Measurements from ENCODE around the gene FGF3.
"Not testable (repeated sequence)": the region's sequence is repeated elsewhere in the genome, so short reads cannot be mapped to it uniquely, and the experiment has no call there.

FGF3 gene

DNA sequence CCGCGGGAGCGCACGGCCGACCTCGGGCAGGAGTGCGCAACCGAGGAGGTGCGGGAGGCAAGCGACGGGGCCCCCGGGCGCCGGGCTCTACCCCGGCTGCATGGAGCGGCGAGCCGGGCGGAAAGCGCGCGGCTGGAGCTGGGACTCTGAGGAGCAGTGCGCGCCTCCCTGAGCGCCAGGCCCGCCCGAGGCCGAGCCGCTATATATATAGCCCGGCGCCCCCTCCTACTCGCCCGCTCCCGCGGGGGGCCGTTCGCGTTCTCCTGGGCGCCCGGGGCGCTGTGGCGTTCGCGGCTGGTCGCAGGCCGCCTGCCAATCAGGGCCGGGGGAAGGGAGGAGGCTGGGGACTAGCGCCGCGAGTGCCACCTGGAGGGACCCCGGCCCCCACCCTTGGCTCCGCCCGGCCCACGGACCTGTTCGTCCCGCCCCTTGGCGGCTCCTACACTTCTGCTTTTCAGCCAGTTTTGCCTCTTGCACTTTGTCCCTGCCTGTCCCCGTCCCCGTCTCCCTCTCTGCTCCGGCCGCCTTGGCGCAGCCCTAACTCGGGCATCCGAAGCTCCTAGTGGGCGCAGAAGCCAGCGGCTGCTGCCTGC is 44.0 kb downstream of the FGF3 start, which contains the start of gene FGF4:
Gene FGF4, minus strand, starts transcription at position 179 of the 593 bp plus-strand sequence. CDS start 257 bp downstream, outside the sequence.
- no peaks in the 10 kb centered on the region for H3K9me3 ChIP-seq (ENCODE audit: low read length)
- H2AFZ ChIP-seq (ENCODE audit: low read depth, low read length): no peak within 1 kb of the TSS
- peaks cover 72% of the 10 kb centered on the region for H3K27me3 ChIP-seq (ENCODE audit: insufficient read depth, low read length)
- no peaks in the 10 kb centered on the region for H3K36me3 ChIP-seq (ENCODE audit: insufficient read depth, low read length)
- H3K4me3 ChIP-seq (ENCODE audit: low read length): no peak within 1 kb of the TSS
- H3K4me1 ChIP-seq (ENCODE audit: insufficient read depth, low read length): no peaks in the 10 kb centered on the region

DNA sequence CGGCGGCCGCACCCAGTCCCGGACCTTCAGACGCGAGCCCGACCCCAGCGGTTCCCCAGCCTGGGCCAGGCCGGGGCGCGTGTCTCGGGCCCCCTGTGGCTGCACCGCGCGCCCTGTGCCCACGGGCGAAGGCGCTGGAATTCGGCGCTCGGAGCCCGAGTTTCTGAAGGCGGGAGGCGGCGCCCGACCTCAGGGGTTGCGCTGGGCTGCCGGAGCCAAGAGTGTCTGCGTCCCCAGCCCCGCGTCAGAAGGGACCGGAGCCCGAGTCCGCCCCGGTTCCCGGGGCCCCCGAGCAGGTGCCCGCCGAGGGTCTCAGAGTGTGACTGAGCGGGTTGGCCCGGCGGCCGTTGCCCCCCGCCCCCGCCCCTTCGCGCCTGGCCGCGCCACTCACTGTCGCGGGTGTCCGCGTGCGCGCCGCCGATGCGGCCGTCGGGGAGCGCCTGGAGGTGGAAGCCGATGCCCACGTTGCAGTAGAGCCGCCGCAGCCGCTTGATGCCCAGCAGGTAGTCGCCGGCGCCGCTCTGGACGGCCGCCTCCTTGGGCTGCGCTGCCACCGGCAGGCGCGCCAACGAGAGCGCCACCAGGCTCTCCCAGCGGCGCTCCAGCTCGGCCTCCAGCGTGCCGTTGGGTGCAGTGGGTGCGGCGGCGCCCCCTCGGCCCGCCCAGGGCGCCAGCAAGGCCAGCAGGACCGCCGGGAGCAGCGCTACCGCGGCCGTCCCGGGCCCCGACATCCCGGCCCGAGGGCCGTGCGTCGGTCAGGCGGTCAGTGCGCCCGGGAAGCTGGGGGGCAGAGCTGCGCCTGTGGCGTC is 44.7 kb downstream of the FGF3 start:
- Histone ChIP-seq H2AFZ (ENCODE audit: low read depth, low read length) (no peak overlapping the region), H3K36me3 (ENCODE audit: insufficient read depth, low read length) (no peaks in the 10 kb centered on the region), H3K4me3 (ENCODE audit: low read length) (no peak overlapping the region), H3K9me3 (ENCODE audit: low read length) (no peaks in the 10 kb centered on the region), H3K27me3 (ENCODE audit: insufficient read depth, low read length) (peaks cover 72% of the 10 kb centered on the region), H3K4me1 (ENCODE audit: insufficient read depth, low read length) (no peaks in the 10 kb centered on the region)

DNA sequence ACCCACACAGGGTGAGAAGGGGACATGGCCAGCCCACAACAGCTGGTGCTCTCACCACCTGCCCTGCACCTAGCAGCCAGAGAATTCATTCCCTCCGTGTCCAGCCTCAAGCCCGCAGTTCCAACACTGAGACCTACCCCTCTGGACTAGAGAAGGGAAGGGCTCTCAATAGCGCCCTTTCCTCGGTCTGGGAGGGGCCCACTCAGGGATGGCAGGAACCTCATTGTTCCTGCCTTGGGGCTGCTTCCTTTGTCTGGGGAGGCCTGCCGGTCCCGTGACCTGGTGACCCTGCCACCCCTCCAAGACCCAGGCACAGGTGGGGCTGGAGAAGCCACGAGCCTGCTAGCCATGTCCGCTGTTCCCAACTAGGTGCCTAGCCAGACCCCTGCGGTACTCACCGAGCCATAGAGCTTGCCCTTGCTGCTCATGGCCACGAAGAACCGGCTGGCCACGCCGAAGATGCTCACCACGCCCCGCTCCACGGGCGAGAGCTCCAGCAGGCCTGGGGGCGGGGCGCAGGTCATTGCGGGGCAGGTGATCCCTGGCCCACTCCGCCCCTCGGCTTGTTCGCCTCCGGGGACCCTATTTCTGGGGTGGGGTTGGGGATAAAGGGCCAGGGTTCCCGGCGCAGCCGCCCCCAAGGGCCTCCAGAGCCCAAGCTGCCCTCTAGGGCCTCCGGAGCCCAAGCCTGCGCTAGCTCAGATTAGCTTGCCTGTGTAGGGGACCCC is 45.4 kb downstream of the FGF3 start:
- Histone ChIP-seq H3K4me1 (ENCODE audit: insufficient read depth, low read length) (no peaks in the 10 kb centered on the region), H3K27me3 (ENCODE audit: insufficient read depth, low read length) (peaks cover 72% of the 10 kb centered on the region), H3K4me3 (ENCODE audit: low read length) (no peak overlapping the region), H3K36me3 (ENCODE audit: insufficient read depth, low read length) (no peaks in the 10 kb centered on the region), H2AFZ (ENCODE audit: low read depth, low read length) (no peak overlapping the region), H3K9me3 (ENCODE audit: low read length) (peaks cover 3% of the 10 kb centered on the region)

DNA sequence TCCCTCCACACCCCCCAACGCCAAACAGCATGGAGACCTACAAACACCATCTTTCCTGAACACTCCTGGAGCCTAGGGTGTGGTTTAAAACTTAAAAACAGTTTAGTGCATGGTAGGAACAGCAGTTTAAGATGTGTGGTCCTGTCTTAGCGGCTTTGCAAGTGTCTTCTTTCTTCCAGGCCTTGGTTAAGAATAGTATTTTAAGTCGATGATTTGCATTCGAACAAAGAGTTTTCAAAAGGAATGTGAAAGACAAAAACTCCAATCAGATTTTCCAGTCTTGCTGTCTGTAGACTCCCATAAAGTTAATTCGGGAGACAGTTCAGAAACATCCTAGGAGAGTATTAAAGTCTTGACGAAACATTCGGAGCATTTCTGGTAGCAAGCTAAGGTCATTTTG is 47.8 kb downstream of the FGF3 start:
- Histone ChIP-seq H3K36me3 (ENCODE audit: insufficient read depth, low read length) (no peaks in the 10 kb centered on the region), H3K4me1 (ENCODE audit: insufficient read depth, low read length) (no peaks in the 10 kb centered on the region), H3K27me3 (ENCODE audit: insufficient read depth, low read length) (peaks cover 62% of the 10 kb centered on the region)

DNA sequence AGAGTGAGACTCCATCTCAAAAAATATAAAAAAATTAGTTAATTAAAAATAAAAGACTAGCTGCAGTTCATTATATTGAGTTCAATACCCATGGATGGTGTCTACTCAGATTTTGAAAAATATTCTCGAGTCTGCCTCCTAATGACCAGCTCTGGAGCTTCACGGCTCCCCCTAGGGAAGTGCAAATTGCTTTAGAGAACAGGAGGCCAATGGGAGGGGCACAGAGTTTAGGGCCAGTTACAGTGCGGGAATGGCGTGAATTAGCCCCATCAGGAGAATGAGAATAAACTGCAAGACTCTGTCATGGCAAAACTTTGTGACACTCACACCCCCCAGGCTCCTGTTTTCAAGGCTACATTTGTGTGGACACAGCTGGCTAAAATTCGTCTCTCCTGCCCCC is 48.7 kb downstream of the FGF3 start:
- Histone ChIP-seq H3K27me3 (ENCODE audit: insufficient read depth, low read length) (peaks cover 53% of the 10 kb centered on the region), H3K4me3 (ENCODE audit: low read length) (no peak overlapping the region), H3K36me3 (ENCODE audit: insufficient read depth, low read length) (no peaks in the 10 kb centered on the region), H2AFZ (ENCODE audit: low read depth, low read length) (no peak overlapping the region), H3K4me1 (ENCODE audit: insufficient read depth, low read length) (no peaks in the 10 kb centered on the region), H3K9me3 (ENCODE audit: low read length) (peaks cover 3% of the 10 kb centered on the region)

More for the DNA sequence above, 47.8 kb downstream of the FGF3 start:
- no peak overlapping the region for H3K4me3 ChIP-seq (ENCODE audit: low read length)
- H3K9me3 ChIP-seq (ENCODE audit: low read length): peaks cover 3% of the 10 kb centered on the region
- H2AFZ ChIP-seq (ENCODE audit: low read depth, low read length): no peak overlapping the region

DNA sequence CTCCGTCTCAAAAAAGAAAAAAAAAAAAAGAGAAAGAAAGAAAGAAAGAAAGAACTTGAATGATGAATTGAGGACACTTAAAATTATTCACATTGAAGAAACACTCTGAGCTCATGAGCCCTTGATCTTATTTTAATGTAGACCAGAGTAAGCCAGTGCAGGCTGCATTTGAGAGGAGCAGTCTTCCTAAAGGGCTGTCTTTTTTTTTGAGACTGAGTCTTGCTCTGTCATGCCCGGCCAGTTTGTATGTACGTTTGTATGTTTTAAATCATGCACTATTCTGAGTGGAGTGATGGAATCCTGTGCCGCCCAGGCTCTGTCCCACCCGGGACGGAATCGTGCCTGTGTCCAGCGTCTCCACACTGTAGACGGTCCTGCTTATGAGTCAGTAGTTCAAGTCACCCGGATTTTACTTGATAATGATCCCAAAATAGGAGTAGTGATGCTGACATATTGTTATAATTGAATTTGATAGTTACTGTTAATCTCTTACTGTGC is 53.7 kb downstream of the FGF3 start:
- no peak overlapping the region for H3K4me3 ChIP-seq (ENCODE audit: low read length)
- H3K27me3 ChIP-seq (ENCODE audit: insufficient read depth, low read length): peaks cover 13% of the 10 kb centered on the region
- H2AFZ ChIP-seq (ENCODE audit: low read depth, low read length): no peak overlapping the region
- H3K36me3 ChIP-seq (ENCODE audit: insufficient read depth, low read length): no peaks in the 10 kb centered on the region
- H3K4me1 ChIP-seq (ENCODE audit: insufficient read depth, low read length): no peaks in the 10 kb centered on the region
- H3K9me3 ChIP-seq (ENCODE audit: low read length): peaks cover 3% of the 10 kb centered on the region

DNA sequence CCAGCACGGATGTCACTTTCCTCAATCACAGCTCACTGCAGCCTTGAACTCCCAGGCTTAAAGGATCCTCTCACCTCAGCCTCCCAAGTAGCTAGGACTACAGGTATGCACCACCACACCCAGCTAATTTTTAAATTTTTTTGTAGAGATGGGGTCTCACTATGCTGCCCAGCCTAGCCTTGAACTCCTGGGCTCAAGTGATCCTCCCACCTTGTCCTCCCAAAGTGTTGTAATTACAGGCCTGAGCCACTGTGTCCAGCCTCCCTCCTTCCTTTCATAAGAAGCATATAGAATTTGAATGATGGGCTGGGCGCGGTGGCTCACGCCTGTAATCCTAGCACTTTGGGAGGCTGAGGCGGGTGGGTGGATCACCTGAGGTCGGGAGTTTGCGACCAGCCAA is 54.3 kb downstream of the FGF3 start:
- H3K27me3 ChIP-seq (ENCODE audit: insufficient read depth, low read length): peaks cover 14% of the 10 kb centered on the region
- not testable (repeated sequence) for H2AFZ ChIP-seq (ENCODE audit: low read depth, low read length); H3K36me3 ChIP-seq (ENCODE audit: insufficient read depth, low read length); H3K4me1 ChIP-seq (ENCODE audit: insufficient read depth, low read length); H3K4me3 ChIP-seq (ENCODE audit: low read length); H3K9me3 ChIP-seq (ENCODE audit: low read length)

DNA sequence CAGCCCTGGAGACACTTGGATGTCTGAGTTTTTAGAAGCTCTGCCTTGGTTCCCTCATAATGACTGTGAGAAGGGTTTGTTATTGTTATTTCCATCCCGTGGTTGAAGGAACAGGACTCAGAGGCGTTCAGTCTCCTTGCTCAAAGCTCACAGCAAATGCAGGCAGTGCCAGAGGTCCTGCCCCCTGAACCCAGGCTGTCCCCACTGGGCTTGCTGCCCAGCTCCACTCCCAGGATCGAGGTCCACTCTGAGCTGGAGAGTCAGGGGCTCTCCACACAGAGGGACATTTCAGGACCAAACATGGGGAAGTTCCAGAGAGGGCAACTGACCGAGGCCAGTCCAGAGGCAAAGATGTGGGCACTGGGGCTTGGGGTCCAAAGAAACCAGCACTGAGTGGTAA is 58.9 kb downstream of the FGF3 start:
- peaks cover 3% of the 10 kb centered on the region for H3K9me3 ChIP-seq (ENCODE audit: low read length)
- H3K36me3 ChIP-seq (ENCODE audit: insufficient read depth, low read length): no peaks in the 10 kb centered on the region
- no peak overlapping the region for H3K4me3 ChIP-seq (ENCODE audit: low read length)
- H2AFZ ChIP-seq (ENCODE audit: low read depth, low read length): no peak overlapping the region
- no peaks in the 10 kb centered on the region for H3K4me1 ChIP-seq (ENCODE audit: insufficient read depth, low read length)
- H3K27me3 ChIP-seq (ENCODE audit: insufficient read depth, low read length): peaks cover 11% of the 10 kb centered on the region
